8988T (cell line): ENCODE measurements around the gene SYT12.

ENCODE experiments used
- DNase-seq: peaks from one replicate; pipeline ENCODE4 v3.0.0; 2011

SYT12 gene

GRCh38 chr11:67057205-67057672, 34.3 kb downstream of the SYT12 start:
- peak; percentile 73 for DNase-seq

GRCh38 chr11:67058506-67058905, 35.6 kb downstream of the SYT12 start:
- no peak for DNase-seq

- no peak for DNase-seq
These were observed 36.7 kb downstream of the SYT12 start for GRCh38 chr11:67059671-67060070.

- DNase-seq = peak; percentile 75
These were observed 37.2 kb downstream of the SYT12 start for GRCh38 chr11:67060111-67060522.

- peak; percentile 79 for DNase-seq
These were observed 39.8 kb downstream of the SYT12 start for GRCh38 chr11:67062526-67063373.

GRCh38 chr11:67066333-67066709, 43.4 kb downstream of the SYT12 start:
- no peak for DNase-seq

GRCh38 chr11:67071420-67072284, 48.7 kb downstream of the SYT12 start:
- DNase-seq = peak; percentile 99

- no peak for DNase-seq
These were observed 49.4 kb downstream of the SYT12 start for GRCh38 chr11:67072295-67072694.

- DNase-seq = no peak
These were observed 51.0 kb downstream of the SYT12 start for GRCh38 chr11:67073908-67074307.

GRCh38 chr11:67076202-67076601, 53.3 kb downstream of the SYT12 start:
- no peak for DNase-seq

GRCh38 chr11:67079065-67079705, 56.3 kb downstream of the SYT12 start:
- DNase-seq = no peak

- peak; percentile 20 for DNase-seq
These were observed 59.3 kb downstream of the SYT12 start for GRCh38 chr11:67082071-67082791.

- no peak for DNase-seq
These were observed 60.9 kb downstream of the SYT12 start for GRCh38 chr11:67083786-67084366.

- no peak for DNase-seq
These were observed 62.7 kb downstream of the SYT12 start for GRCh38 chr11:67085617-67086016.

- DNase-seq = no peak
These were observed 67.8 kb downstream of the SYT12 start for GRCh38 chr11:67090717-67091116.

GRCh38 chr11:67095214-67095507, 72.2 kb downstream of the SYT12 start:
- no peak for DNase-seq

- DNase-seq = no peak
These were observed 76.0 kb downstream of the SYT12 start for GRCh38 chr11:67098799-67099429.

GRCh38 chr11:67099831-67100324, 76.9 kb downstream of the SYT12 start:
- no peak for DNase-seq
